Bronchial epithelial cell (primary cell): Measurements from ENCODE around the gene TMTC4. TPM values are rescaled to one million over a fixed set of nuclear protein-coding genes. Genes with fewer than 3 reads are reported as not detected.

Source experiments
- DNase-seq: peaks from one replicate; pipeline ENCODE4 v3.0.0-alpha.2; 2010; ENCODE audit warnings: low read depth
- FAIRE-seq: peaks from 2 replicates; lab custom pipeline; 2011; peaks lifted over from hg19 to GRCh38; lab: Jason Lieb, UNC
- H3K27me3 ChIP-seq: 2 replicates; pipeline ENCODE4 v1.5.1; 2011; ENCODE audit warnings: low read length; ENCODE audit not compliant: control insufficient read depth, insufficient read depth
- H3K36me3 ChIP-seq: 2 replicates; pipeline ENCODE4 v1.5.1; 2011; ENCODE audit warnings: low read length; ENCODE audit not compliant: control insufficient read depth, insufficient read depth
- H3K4me3 ChIP-seq: 2 replicates; pipeline ENCODE4 v1.5.1; 2011; ENCODE audit warnings: mild to moderate bottlenecking, low read depth, low read length, control low read depth
- CTCF ChIP-seq: IDR thresholded peaks from 2 replicates; pipeline ENCODE4 v1.5.1; 2011; ENCODE audit warnings: mild to moderate bottlenecking, moderate library complexity, low read length, control low read depth, inconsistent platforms; ENCODE audit not compliant: insufficient read depth, severe bottlenecking
- total RNA-seq: library from RNA; depleted of rRNA; stranded (reverse); fragments of >200 nt; gene quantifications from 2 replicates; pipeline ENCODE4 v1.2.1, GENCODE V29; 2014

The TMTC4 gene
- total RNA-seq, 1 donor from 2014 or later = 17.1 TPM

DNA sequence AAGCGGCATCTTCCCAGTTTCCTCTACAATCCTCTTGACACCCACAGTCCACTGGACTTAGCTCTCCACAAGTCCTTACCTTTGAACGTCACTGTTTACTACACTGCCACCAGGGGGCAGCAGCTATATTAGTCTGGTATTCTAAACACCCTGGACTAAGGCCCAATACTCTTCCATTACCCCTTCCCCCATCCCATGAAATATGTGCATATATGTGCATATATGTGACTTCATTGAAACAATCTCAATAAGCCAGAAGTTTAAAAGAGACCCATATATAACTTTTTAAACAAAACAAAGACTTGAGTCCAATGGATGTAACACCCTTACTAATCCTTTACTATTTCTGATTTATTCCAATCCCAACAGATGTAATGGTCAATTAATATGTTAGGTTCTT is 101.5 kb downstream of the TMTC4 start:
- H3K27me3 ChIP-seq = no peaks in the 10 kb centered on the region
- FAIRE-seq = no peak
- no peak overlapping the region for H3K4me3 ChIP-seq
- no peaks in the 10 kb centered on the region for H3K36me3 ChIP-seq
- peak; percentile 72 for TF ChIP-seq CTCF
- peak; percentile 77 for DNase-seq

GRCh38 chr13:100566543-100566942 is 108.1 kb downstream of the TMTC4 start:
- no peak for TF ChIP-seq CTCF
- Histone ChIP-seq H3K36me3 (no peaks in the 10 kb centered on the region), H3K27me3 (no peaks in the 10 kb centered on the region), H3K4me3 (no peak overlapping the region)
- FAIRE-seq (peak; percentile 77), DNase-seq (peak; percentile 59)

- Histone ChIP-seq H3K27me3 (no peaks in the 10 kb centered on the region), H3K36me3 (no peaks in the 10 kb centered on the region), H3K4me3 (no peak overlapping the region)
- no peak for TF ChIP-seq CTCF
- FAIRE-seq (no peak), DNase-seq (no peak)
Observed at GRCh38 chr13:100565286-100565685, 109.3 kb downstream of the TMTC4 start.

- no peak overlapping the region for H3K4me3 ChIP-seq
- DNase-seq = no peak
- FAIRE-seq = no peak
- TF ChIP-seq CTCF = no peak
- H3K36me3 ChIP-seq = no peaks in the 10 kb centered on the region
- no peaks in the 10 kb centered on the region for H3K27me3 ChIP-seq
Observed at GRCh38 chr13:100564444-100565223, 110.0 kb downstream of the TMTC4 start.

DNA sequence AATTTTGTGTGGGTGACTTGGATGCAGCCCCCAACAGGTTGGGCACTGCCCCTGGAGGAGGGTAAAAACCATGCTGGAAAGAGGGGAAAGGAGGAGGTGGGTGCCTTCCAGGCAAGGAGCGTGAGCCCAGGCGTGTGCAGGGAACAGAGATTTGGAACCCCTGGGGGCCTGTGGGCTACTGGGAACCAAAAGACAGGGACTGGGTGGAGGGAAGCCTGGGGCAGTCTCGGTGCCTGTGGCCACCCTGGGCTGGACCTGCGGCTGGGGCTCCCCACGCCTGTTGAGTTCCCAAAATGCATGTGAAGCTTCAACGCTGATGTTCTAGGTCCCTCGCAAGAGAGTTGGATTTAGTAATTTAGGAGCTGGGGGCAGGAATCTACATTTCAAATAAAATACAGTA is 110.8 kb downstream of the TMTC4 start:
- no peak for FAIRE-seq
- TF ChIP-seq CTCF = no peak
- no peak overlapping the region for H3K4me3 ChIP-seq

More for the DNA sequence above, 110.8 kb downstream of the TMTC4 start:
- DNase-seq = no peak
- Histone ChIP-seq H3K36me3 (no peaks in the 10 kb centered on the region), H3K27me3 (no peaks in the 10 kb centered on the region)
